ENCODE data around the gene UVRAG. TPM values are rescaled to one million over a fixed set of nuclear protein-coding genes. Genes with fewer than 3 reads are reported as not detected.

The UVRAG gene
- total and polyA plus RNA-seq, 2 of the 13 experiments (the other 11 are each of a cell fraction or from before 2014, with no cell fraction given) = 9.7 to 17.3 TPM

DNA sequence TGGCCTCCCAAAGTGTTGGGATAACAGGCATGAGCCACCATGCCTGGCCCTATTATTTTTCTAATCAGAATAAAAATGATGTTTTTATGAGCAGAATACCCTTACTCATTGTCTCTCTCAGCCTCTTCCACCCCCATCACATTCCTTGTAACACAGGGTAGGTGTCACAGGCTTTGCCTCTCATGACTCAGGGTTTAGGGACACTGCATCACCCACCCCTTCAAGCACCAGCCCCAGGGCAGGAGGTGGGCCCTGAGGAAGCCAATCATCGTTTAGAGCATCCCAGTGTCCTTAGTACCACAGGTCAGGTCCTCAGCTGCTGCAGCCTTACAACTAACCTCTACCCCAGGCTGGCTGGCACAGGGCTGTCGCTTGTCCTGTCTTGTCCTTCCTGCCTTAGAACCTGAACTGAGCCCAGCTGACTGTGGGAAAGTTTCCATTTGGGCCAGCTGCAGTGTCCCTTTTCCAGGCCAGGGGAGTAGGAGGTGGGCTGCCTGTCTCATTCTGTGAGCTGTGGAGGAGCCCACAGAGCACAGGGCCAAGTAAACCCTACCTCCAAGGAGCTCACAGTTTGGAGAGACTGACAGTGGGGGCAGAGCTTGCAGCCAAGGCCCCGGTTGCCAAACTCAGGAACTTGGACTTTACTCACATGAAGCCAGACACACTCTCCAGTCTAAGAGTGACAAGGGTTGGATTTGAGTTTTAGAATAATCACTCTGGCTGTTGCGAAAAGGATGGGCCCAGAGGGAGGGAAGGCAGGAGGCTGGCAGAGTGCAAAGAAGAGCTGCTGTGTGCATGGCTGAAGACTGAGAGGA is 19.5 kb upstream of the UVRAG start (continued):
- no peak for TF ChIP-seq FOSL1 (CRISPR knock-in tag; IDR thresholded peaks at IDR 0.05; ENCODE audit: borderline replicate concordance)
- no peak for TF ChIP-seq SRY (CRISPR knock-in tag; IDR thresholded peaks at IDR 0.05)
- TF ChIP-seq, protein P1, sequence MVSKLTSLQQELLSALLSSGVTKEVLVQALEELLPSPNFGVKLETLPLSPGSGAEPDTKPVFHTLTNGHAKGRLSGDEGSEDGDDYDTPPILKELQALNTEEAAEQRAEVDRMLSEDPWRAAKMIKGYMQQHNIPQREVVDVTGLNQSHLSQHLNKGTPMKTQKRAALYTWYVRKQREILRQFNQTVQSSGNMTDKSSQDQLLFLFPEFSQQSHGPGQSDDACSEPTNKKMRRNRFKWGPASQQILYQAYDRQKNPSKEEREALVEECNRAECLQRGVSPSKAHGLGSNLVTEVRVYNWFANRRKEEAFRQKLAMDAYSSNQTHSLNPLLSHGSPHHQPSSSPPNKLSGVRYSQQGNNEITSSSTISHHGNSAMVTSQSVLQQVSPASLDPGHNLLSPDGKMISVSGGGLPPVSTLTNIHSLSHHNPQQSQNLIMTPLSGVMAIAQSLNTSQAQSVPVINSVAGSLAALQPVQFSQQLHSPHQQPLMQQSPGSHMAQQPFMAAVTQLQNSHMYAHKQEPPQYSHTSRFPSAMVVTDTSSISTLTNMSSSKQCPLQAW (CRISPR knock-in tag; IDR thresholded peaks at IDR 0.05) = no peak
- TF ChIP-seq ZNF205 (CRISPR knock-in tag; IDR thresholded peaks at IDR 0.05) = no peak
- no peak for TF ChIP-seq LCORL (IDR thresholded peaks at IDR 0.05)
- peak; percentile 87 for TF ChIP-seq LCORL (CRISPR knock-in tag; IDR thresholded peaks at IDR 0.05)
- TF ChIP-seq, protein P2, sequence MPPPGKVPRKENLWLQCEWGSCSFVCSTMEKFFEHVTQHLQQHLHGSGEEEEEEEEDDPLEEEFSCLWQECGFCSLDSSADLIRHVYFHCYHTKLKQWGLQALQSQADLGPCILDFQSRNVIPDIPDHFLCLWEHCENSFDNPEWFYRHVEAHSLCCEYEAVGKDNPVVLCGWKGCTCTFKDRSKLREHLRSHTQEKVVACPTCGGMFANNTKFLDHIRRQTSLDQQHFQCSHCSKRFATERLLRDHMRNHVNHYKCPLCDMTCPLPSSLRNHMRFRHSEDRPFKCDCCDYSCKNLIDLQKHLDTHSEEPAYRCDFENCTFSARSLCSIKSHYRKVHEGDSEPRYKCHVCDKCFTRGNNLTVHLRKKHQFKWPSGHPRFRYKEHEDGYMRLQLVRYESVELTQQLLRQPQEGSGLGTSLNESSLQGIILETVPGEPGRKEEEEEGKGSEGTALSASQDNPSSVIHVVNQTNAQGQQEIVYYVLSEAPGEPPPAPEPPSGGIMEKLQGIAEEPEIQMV (CRISPR knock-in tag; IDR thresholded peaks at IDR 0.05; ENCODE audit: low read depth) = no peak
- TF ChIP-seq CBX5 (CRISPR knock-in tag; IDR thresholded peaks at IDR 0.05; ENCODE audit: borderline replicate concordance) = no peak
- no peak for TF ChIP-seq ZNF530 (CRISPR knock-in tag; IDR thresholded peaks at IDR 0.05; ENCODE audit: low read depth)
- no peak for TF ChIP-seq SETDB1 (CRISPR knock-in tag; IDR thresholded peaks at IDR 0.05; ENCODE audit: borderline replicate concordance)
- TF ChIP-seq ZKSCAN1 (IDR thresholded peaks at IDR 0.05; ENCODE audit: low read length) = no peak
- TF ChIP-seq, protein P3, sequence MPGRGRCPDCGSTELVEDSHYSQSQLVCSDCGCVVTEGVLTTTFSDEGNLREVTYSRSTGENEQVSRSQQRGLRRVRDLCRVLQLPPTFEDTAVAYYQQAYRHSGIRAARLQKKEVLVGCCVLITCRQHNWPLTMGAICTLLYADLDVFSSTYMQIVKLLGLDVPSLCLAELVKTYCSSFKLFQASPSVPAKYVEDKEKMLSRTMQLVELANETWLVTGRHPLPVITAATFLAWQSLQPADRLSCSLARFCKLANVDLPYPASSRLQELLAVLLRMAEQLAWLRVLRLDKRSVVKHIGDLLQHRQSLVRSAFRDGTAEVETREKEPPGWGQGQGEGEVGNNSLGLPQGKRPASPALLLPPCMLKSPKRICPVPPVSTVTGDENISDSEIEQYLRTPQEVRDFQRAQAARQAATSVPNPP (CRISPR knock-in tag; IDR thresholded peaks at IDR 0.05) = no peak
- no peak for TF ChIP-seq ZNF10 (CRISPR knock-in tag; IDR thresholded peaks at IDR 0.05; ENCODE audit: borderline replicate concordance, low read depth)
- no peak for TF ChIP-seq ATM (IDR thresholded peaks at IDR 0.05; ENCODE audit: borderline replicate concordance)
- no peak for TF ChIP-seq SAFB2 (CRISPR knock-in tag; IDR thresholded peaks at IDR 0.05; ENCODE audit: borderline replicate concordance, low read depth)
- no peak for TF ChIP-seq ZNF552 (CRISPR knock-in tag; IDR thresholded peaks at IDR 0.05; ENCODE audit: borderline replicate concordance)
- TF ChIP-seq RCOR2 (CRISPR knock-in tag; IDR thresholded peaks at IDR 0.05) = peak; percentile 47; the same call in 1 of the 2 replicates
- TF ChIP-seq ZNF75D (CRISPR knock-in tag; IDR thresholded peaks at IDR 0.05; ENCODE audit: borderline replicate concordance) = no peak
- no peak for TF ChIP-seq TP53 (CRISPR knock-in tag; conservative IDR thresholded peaks at IDR 0.05)
- peak; percentile 62 for TF ChIP-seq SALL1 (CRISPR knock-in tag; IDR thresholded peaks at IDR 0.05)

Data from HepG2 (cell line).